DMS79 treated with DMSO at 0.1 percent for 48 hours (cell line): ENCODE measurements around the gene MCF2L.

Experiments used
- DNase-seq: peaks from one replicate; lab custom pipeline; 2025; lab: John Stamatoyannopoulos, UW

Gene MCF2L

DNA sequence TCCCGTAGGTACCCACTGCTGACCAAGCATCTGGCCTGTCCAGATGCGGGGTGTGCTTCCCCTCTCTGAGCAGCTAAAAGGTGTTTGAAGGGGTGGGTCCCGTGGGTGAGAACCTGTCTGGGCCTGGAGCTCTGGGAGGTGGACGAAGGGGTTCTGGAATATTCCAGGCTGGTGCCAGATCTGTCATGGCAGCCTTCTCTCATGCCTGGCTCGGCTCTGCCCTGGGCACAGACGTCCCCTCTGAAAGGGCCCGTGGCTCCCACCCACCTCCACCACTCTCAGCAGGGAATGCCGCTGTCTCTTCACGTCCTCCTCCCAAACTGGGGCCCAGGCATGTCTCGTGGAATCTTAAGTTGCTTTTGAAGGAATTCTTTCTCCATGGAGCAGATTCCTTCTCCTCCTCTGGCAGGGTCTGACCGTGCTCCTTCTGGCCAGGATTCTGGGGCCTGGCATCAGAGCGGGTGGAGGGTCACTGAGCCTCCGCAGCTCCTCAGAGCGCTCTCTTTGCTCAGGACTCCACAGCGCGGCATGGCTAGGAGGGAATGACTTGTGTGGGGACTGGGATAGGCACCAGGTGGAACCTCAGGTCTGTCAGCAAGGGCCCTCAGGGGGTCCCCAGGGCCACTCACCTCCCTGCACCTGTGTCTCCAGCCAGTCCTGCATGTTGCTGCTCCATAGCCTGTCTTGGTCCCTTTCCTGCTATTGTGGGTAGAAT is 5.9 kb upstream of the MCF2L start:
- no peak for DNase-seq

DNA sequence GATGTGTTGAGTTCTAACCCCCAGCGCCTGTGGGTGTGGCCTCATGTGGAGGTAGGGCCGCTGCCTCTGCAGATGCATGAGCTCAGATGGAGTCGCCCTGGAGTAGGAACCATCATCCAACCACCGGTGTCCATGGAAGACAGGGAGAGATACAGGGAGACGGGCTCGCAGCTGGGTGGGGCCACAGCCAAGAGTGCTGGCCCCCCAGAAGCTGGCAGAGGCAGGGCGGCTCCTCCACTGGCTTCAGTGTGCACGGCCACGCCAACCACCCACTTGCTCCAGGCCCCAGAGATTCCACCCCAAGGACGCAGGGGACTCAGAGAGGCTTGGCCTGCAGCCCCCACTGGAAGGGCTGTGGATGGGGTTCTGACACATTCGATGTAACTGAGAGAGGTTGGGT is 5.4 kb upstream of the MCF2L start:
- DNase-seq, result no peak

DNA sequence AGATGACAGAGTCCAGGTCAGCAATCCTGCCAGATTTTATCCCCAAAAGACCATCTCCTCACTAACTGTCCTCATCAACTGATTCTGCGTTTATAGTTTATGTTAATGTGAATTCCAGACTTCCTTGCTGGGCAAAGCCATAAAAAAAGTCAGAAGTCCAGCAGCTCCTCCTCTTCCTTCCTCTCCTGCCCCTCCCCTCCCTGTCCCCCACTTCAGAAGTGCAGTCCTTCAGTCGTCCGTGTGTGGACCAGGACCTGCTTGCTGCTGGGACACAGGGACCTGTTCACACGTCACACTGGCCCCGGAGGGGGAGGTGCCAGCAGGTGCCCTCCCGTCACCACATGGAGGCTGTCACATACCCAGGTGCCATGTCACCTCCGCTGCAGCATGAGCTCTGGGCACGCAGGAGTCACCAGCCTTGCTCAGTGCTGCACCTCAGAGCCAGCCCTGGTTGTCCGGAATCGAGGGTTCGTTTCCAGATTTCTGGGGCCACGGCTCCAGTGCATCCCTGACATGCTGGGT is 4.0 kb upstream of the MCF2L start:
- DNase-seq, result no peak

DNA sequence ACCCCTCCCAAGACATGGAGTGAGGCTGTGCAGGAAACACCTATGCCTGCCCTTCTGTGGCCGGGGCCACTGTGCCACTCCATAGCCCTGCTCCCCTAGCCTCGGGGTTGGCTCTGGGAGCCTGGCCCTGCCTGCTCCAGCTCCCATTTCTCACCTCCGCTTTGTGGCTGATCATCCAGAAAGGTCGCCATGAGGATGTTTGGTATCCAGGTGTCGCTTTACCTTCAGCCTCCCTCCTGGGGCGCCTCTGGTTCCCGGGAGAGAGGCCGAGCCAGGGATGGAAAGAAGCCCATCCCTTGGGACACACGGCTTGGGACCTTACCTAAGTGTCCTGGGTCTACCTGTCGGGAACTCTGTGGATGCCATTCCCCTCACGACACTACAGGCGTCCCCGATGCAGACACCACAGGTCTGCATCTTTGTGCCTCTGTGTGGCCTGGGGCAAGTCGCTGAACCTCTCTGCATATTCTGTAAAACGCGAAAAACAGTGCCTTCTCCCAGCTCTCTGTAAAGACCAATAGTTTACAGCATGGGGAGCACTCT is 3.4 kb upstream of the MCF2L start:
- no peak for DNase-seq

DNA sequence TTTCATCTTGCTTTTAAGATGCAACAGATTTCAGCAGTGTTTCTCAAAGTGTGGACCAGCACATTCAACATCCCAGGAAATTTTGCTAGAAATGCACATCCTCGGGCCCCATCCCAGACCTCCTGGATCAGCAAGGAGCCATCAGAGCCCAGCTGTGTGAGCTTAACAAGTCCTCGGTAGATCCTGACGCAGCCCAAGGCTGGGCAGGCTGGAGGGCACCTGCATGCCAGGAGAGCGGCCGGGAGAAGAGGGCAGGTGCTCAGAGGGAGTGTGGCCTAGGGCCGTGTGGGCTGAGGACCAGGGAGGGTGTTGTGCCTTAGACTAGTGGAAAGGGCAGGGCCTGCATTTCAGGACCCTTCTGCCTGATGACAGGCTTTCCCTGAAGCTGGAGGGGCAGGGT is 2.2 kb upstream of the MCF2L start:
- DNase-seq, result no peak

DNA sequence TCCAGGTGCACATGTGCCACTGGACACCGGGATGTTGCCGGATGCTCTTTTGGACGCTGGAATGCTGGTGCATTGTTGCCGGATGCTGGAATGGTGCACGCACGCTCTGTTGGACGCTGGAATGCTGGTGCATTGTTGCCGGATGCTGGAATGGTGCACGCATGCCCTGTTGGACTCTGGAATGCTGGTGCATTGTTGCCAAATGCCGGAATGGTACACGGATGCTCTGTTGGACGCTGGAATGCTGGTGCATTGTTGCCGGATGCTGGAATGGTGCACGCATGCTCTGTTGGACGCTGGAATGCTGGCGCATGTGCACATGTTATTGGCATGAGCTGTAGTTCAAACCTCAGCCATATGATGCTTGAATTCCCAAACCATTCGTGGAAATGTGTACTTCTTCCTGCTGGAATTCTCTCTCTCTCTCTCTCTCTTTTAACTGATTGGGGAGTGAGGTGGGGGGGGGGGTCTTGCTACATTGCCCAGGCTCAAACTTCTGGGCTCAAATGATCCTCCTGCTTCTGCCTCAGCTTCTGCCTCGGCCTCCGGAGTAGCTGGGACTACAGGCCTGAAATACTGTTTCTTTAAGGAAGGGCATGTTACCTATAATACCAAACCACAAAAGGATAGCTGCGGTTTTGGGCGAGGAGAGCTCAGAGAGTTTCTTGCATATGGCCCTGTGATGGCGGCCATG is 1.2 kb upstream of the MCF2L start:
- DNase-seq, result no peak

DNA sequence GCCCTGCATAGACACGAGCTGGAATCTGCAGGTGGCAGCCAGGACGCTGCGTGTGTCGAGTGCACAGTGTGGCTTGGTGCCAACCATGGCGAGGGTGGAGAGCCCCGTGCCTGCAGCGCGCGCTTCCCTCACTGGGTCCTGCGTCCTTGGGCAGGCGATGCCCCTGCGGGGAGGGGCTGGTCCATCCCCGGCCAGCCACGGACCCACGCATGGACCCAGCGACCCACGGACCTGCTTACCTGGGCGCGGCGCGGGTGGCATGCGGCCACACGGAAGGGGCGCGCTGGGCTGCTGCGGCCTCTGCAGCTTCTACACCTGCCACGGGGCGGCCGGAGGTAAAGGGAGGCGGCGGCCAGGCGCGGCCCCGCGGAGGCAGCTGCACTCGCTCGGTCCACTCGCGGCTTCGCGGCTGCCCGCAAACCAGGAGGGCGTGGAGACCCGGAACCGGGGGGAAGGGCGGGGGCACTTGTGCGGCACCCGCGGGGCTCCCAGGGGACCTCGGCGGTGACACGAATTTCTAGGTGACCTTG is 569 bp upstream of the MCF2L start:
- DNase-seq, result peak; percentile 92

DNA sequence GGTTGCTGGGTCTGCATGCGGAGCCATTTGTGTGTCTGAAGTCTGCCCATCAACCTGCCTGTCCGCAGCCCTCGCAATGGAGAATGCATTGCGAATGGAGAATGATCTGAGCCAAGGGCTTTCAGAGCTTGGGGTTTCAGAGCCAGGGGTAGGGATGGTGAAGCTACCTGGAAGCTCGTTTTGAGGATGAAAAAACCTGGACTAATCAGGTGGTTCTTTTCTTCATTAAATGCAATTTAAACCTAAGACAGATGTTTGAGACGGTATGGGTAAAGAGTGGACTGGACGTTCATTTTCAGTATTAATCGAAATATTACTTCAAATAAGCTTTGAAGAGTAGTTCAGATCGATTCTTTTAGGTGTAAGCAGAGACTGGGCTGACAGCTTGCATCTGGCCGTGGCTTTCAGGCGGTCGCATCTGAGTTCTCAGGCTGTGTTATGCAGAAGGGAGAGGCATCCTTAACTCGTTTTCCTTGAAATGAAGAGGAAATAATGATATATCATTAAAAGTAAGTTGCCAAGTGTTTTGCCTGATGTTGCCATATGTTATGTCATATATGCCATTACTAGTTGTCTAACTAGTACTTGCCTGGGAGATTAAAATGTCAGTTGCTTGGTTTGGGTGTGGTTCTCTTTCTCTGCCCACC is 801 bp downstream of the MCF2L start:
- DNase-seq, result peak; percentile 76

DNA sequence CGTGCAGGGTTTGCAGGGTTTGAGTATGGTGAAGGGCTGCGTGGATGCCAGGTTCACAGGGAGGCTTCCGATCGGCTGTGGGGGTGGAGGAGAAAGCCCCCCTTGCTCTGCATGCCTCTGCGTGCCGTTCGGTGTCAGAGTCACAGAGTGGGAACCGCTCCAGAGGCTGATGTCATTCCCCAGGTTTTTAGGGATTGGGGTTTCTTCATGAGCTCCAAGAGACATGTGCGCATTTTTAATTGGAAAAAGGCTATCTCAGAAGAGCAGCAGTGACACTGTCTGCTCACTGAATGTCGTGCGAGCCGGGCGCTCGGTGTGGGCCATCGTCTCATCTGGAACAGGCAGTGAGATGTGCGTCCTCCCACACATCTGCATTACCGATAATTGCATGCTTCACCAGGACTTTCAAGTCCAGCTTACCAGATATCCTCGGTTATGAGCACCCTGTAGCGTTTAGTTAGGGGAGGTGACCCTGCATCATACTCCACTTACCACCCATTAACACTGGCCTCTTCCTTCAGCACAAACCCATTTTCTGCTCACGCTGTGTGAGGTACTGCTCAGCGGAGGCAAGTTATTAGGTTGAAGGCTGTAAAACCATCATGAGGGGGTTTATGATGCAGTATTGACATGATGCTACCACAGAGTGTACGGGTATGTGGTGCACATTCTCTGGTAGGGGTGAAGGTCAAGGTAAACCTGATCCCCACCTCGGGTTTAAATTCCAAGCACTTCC is 1.7 kb downstream of the MCF2L start:
- peak; percentile 70 for DNase-seq

DNA sequence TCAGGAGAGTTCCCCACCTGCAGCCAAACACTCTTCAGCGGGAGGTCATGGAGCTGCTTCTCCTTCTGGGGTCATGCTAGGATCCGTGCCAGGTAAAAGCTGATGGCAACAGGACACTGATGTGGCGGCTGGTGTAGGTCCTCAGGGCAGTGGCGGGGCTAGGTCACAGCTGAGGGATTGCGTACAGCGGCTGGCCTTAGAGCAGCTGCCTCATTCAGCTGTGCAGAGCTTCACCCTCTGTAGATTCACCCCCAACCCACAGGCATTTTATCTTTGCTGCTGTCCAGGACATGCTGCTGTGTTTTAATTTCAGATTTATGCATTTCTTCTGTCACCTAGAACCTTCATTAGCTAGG is 2.3 kb downstream of the MCF2L start:
- DNase-seq, result peak; percentile 66

DNA sequence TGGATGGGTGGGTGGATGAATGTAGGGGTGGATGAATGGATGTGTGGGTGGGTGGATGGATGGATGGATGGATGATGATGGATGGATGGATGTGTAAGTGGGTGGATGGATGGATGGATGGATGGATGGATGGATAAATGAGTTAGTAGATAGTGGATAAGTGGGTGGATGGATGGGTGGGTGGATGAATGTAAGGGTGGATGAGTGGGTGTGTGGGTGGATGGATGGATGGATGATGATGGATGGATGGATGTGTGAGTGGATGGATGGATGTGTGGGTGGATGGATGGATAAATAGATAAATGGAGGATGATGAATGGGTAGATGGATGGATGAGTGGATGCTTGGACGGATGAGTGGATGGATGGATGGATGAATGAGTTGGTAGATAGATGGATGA is 3.2 kb downstream of the MCF2L start:
- DNase-seq, result no peak

DNA sequence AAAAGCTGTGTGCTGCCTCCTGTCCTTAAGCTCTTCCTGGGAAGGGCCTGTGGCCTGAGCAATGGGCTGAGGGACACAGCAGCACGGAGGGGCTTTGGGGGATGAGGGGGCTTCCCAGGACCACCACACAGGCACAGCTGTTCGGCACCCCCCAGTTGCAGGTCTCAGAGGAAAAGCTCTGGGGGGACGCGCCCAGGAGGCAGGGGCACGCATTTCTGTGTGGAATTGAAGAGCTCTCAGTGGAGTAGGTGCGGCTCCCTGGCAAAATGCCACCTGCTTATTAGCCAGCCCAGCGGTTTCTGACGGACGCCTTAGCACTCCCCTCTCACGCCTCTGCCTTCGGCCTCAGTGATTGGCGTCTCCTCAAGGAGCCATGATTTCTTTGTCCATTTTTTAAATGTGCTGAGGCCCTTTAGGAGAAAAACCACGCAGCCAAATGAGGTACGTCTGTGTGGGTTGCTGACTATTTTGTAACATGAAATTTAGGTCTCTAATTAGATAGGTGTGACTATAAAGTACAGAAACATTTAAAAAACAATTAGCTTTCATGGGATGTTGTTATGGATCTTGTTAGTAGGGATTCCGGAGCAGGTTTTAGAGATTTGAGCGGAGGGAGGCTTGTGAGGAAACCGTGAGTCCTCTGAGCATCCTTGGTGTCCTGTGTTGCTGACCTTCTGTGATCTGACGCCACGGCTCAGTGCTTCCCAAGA is 4.0 kb downstream of the MCF2L start:
- DNase-seq, result peak; percentile 94

DNA sequence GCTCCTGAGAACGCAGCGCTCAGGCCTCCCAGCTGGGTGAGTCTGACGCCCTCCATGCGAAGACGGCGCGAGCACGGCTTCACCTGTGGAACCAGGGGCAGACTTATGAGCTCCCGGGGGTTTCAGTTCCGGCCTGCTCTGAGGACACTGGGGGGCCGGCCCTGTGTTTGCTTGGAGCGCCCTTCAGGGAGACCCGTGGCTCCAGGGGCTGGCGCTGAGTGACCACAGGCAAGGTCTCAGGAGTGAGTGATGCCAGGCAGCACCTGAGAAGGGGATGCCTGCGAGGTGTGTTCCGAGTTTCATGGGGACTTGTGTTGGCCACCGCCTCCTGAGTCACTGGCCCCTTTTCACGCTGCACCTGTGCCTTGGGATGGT is 4.5 kb downstream of the MCF2L start:
- no peak for DNase-seq

DNA sequence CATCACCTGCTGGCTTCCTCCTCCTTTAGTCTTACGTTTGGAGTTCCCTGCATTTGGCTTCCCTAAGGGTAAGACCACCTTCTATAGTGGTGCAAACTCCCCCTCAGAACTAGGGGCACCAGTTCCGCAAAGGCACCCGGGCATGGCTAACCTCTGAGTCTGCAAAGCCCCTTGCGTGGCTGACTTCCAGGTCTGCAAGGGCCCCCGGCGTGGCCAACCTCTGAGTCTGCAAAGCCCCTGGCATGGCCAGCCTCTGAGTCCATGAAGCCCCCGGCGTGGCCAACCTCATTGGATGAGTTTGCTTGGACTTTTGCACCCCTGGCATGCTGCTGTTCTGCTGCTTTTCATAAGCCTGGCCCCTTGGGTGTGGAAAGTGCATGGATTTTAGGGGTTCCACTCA is 5.1 kb downstream of the MCF2L start:
- no peak for DNase-seq

DNA sequence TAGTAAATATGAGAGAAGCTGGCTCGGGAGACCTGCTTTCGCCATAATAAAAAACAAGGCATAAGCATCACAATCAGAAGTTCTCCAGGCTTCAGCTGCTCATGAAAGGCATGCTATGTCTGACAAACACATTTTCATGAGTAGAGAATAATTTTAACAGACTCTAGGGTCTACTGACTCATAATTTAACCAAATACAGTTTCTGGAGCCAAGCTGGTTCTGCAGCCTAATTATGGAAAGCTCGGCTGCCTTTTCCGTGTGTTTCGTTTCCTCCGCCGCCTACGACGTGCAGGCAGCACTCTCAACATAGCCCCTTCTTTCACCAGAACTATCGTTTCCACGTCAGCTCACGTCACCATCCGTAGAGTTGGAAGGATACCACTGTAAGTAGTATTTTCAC is 5.7 kb downstream of the MCF2L start:
- DNase-seq, result no peak

DNA sequence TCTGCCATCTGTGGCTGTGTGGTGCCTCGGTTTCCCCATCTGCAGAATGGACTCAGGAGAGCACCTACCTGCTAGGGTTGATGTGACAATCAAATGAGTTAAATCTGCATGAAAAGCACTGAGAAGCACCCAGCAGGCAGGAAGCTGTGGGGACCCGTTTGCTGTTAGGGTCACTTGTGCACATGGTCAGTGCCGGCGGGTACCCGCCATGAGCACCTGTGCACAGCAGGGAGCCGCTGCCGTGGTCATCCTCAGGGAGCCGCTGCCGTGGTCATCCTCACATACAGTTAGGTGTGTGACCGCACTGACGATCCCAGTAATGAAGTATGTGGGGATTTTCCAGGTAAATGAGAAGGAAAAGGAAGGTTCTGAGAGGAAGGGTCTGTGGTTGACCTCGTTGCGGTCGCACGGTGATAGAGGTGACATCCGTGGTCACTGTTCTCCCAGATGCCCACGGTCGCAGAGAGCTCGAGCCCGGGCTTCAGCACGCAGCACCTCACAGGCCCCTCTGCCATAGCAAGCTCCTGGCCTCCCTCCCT is 6.5 kb downstream of the MCF2L start:
- no peak for DNase-seq

DNA sequence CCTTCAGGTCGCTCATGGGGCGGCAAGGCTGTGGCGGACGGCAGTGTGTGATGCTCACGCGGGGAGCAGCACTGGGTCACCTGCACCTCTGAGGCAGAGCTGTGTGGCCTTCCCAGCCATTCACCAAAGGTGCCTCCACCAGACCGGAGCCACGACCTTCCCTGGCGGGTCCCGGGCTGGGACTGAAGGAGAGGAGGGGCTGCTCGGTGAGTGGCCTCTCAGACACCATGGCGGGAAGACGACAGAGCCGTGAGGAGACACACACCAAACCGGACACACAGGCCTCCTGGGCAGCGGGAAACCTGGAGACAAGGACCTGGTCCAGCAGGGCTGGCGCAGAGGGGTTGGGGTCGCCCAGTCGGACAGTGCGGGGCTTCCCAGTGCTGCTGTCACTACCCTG is 7.5 kb downstream of the MCF2L start:
- DNase-seq, result peak; percentile 81

DNA sequence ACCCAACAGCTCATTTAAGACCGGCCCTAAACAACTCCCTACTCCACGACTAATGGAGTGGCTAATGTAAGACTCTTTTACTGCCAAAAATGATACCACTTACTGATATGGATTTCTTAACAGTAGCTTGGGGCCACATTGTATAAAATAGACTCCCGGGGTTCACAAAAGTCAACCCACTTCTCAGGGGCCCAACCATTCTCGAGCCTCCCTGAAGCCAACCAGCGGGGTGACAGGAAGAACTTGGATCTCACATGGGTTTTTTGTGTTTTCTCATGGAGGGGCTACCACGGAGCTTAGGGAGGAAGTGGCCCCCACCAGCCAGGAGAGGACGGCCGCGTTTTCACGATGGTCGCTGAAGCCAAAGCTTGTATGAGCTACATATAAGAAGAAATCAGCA is 8.1 kb downstream of the MCF2L start:
- peak; percentile 82 for DNase-seq

DNA sequence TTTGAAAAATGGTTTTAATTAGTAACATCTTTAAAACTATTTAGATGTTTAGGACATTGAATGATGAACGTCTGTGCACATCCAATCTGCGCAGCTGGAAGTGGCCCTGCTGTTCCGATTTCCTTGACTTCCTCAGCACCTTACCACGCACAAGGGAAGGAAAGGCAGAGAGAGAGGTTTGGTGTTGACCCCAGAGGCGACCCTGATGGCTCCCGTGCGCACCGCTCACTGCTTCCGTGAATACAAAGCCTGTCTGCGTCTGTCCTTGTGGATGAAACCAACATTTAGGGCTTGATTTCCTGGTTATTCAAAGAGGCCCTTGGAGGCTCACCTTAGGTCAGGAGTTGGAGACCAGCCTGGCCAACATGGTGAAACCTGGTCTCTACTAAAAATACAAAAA is 8.5 kb downstream of the MCF2L start:
- no peak for DNase-seq

DNA sequence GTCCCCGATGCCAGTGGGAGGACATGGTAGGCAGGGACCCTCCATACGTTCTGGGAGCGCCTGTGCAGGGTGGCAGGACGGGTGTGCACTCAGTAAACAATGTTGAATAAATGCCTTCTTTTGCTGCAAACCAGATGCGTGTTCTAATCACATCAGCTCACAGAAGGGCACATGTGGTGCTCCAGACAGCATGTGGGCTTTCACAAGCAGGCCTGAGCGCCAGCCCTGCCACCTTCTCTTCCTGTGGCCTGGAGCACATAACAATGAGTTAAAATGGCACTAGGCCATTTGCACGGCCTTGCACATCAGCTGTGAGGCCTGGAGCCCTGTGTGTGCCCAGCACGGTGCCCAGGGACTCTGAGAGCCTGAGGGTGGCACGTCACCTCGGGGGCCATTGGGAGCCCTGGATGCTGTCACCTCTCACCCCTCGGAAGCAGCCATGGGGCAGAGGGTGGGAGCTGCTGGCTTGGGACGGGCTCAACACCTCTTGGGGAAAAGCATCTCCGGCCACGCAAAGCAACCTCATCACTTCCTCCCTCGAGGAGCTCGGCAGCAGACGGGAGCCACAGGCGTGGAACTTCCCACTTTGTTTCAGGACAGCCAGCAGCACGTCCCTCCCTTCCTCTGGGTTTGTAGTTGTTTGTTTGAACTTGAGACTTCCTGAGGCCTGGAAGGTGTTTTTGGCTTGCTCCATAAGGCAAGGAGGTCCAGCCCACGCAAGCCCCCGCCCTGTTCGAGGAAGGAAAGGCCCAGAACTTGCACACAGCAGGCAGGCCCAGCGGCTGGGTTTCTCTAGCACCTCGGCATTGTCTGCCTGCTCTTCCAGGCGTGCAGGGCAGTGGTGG is 9.8 kb downstream of the MCF2L start:
- DNase-seq, result no peak
